Measurements from ENCODE around the gene ID1.

ID1 gene

GRCh38 chr20:31605031-31605901 lies at the start of gene ID1:
TSS of gene ID1 (plus strand) at chr20:31605289. CDS start at chr20:31605388, 99 bp downstream.
- DNase-seq (ENCODE audit: low spot score): peak; percentile 99
- FAIRE-seq: peak; percentile 83

DNA sequence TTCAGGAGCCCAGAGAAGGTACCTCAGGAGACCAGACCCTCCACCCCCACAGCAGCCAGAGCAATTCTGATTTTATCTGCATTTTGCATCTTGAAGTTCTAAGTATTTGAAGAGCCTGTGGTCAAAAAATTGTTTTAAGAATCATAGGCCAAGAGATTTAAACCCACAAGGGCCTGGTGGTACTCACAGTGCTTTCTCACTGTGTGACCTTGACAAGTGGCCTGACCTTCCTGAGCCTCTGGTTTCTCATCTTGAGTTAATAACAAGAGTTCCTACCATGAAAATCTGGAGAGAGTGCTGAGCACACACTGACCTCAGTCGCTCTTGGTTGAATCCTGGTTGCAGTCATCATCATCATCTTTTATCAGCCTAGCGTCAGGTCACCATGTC lies 45.4 kb upstream of the ID1 start:
- peak; percentile 80 for DNase-seq (ENCODE audit: low spot score)
- peak; percentile 72 for FAIRE-seq

DNA sequence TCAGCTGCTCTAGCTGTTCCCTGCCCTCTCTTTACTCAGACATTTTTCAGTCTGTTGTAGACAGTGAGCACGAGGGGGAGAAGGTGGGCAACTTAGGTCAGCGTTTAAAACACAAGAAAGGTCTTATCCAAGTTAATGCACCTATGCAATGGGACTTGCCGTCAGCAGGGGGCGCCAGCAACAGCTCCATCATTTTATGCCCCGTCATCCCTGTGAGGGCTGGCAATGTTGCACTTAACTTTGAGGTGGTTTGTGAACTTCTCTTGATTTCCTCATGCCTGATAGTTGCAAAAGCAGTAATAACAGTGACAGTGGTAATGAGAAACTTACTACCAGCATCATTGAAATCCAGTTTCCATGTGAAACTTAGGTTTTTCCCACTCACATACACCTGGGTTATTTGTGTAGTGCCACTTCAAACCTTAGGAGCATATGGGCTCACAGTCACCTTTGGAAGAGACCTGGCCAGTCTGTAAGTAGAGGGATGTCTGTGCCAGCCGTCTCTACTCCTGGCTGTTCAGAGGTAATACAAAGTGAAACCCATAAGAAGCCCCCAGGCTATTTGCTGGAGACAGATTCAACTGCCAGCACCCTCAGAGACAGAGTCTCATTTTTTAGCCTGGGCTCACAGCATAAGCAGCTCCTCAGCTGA lies 44.9 kb upstream of the ID1 start:
- DNase-seq (ENCODE audit: low spot score): no peak

GRCh38 chr20:31560746-31561598 lies 44.1 kb upstream of the ID1 start:
- DNase-seq (ENCODE audit: low spot score): peak; percentile 99
- FAIRE-seq: peak; percentile 97

More for the DNA sequence above, 44.9 kb upstream of the ID1 start:
- FAIRE-seq: no peak

DNA sequence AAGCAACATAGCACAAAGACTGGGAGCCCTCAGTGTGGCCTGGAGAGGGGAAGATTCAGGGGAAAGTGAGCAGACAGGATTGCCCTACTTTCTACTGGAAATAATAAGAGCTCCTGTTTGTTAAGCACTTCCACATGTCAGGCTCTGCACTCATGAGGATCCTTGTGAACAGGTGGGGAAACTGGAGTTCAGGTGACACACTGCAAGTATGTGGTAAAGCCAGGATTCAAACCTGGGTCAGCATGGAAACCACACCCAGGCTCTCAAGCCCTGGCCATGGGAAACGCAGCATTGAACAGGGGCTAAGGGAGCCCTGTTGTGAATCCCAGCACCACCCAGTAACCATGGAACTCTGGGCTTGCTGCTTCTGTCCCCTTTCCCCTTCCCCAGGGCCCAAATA lies 42.8 kb upstream of the ID1 start:
- DNase-seq (ENCODE audit: low spot score) (no peak), FAIRE-seq (no peak)

DNA sequence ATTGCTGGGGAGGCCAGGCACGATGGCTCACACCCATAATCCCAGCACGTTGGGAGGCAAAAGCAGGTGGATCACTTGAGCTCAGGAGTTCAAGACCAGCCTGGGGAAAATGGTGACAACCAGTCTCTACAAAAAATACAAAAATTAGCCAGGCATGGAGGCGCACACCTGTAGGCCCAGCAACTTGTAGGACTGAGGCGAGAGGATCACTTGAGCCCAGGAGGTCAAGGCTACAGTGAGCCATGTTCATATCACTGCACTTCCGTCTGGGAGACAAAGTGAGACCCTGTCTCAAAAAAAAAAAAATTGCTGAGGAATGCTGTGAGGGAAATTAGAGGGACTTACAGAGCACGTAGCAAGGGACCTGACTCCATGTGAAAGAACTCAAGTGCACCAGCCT lies 40.8 kb upstream of the ID1 start:
- no peak for DNase-seq (ENCODE audit: low spot score)
- FAIRE-seq: no peak

GRCh38 chr20:31565699-31566318 lies 39.3 kb upstream of the ID1 start:
- FAIRE-seq (no peak), DNase-seq (ENCODE audit: low spot score) (no peak)

DNA sequence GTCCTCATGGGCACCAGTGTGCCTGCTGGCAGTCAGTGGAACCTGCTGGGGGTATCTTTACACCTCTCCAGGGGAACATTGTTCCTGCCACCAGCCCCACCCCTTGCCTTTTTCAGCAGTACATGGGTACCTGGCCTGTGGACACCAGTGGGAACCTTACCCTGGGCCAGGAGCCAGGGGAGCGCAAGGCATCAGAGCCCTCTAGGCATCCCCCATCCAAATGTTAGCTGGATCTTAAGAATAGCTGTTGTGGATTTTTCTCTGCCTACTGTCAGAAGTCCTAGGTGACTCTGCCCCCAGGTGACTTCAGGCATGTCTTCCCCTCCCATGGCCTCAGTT lies 38.8 kb upstream of the ID1 start:
- DNase-seq (ENCODE audit: low spot score): no peak
- no peak for FAIRE-seq

DNA sequence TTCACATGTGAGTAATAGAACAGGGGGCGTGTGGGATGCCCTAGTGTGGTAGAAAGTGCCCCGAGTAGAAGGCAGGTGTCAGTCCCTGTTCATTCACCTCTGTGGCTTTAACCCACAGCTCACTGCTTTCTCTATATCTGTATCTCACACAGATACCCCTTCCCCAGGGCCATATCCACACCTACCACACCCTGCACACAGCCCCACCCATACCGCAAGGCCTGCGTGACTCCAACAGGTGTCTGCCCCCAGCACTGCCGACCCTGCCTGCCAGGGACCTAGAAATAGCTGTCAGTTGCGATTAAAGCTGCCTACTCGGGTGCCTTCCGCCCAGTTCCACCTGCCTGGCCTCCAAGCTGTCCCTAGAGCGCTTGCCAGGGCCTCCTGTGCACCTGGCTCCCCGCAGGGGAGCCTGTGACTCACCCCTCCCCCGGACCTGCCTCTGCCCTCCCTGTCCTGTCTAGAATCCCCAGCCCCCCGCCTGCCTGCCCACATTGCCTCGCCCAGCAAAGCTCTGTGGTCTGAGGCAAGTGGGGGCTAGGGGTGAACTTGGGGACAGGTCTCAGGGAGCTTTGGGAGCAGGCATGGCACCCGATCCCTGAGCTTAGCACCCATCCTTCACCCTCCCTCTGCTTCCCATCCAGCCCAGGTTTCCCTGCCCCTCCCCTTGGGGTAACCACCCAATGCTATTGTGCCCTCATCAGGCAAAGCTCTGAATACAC lies 38.3 kb upstream of the ID1 start:
- DNase-seq (ENCODE audit: low spot score): peak; percentile 45
- no peak for FAIRE-seq

DNA sequence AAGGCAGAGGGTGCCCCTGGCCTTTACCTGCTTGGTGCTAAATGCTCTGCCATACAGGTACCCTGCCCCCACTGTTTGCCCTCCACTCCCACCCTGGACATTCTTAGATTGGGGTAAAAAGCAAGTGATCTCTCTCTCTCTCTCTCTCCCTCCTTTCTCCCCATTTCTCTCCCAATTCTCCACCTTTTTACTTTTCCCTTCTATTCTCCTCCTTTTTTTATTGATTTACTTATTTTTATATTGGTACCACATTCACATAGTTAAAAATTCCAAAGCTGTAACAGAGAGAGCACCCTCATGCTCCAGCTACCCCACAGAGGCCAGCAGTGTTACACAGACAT lies 37.7 kb upstream of the ID1 start:
- DNase-seq (ENCODE audit: low spot score): no peak
- no peak for FAIRE-seq

GRCh38 chr20:31568041-31568731 lies 36.9 kb upstream of the ID1 start:
- FAIRE-seq (no peak), DNase-seq (ENCODE audit: low spot score) (no peak)

- FAIRE-seq: no peak
Observed at GRCh38 chr20:31568773-31569162, 36.3 kb upstream of the ID1 start.

GRCh38 chr20:31569163-31570020 lies 35.7 kb upstream of the ID1 start:
- DNase-seq (ENCODE audit: low spot score) (peak; percentile 52), FAIRE-seq (no peak)

More at GRCh38 chr20:31568773-31569162, 36.3 kb upstream of the ID1 start:
- no peak for DNase-seq (ENCODE audit: low spot score)

GRCh38 chr20:31570021-31570463 lies 35.0 kb upstream of the ID1 start:
- DNase-seq (ENCODE audit: low spot score): no peak
- no peak for FAIRE-seq

DNA sequence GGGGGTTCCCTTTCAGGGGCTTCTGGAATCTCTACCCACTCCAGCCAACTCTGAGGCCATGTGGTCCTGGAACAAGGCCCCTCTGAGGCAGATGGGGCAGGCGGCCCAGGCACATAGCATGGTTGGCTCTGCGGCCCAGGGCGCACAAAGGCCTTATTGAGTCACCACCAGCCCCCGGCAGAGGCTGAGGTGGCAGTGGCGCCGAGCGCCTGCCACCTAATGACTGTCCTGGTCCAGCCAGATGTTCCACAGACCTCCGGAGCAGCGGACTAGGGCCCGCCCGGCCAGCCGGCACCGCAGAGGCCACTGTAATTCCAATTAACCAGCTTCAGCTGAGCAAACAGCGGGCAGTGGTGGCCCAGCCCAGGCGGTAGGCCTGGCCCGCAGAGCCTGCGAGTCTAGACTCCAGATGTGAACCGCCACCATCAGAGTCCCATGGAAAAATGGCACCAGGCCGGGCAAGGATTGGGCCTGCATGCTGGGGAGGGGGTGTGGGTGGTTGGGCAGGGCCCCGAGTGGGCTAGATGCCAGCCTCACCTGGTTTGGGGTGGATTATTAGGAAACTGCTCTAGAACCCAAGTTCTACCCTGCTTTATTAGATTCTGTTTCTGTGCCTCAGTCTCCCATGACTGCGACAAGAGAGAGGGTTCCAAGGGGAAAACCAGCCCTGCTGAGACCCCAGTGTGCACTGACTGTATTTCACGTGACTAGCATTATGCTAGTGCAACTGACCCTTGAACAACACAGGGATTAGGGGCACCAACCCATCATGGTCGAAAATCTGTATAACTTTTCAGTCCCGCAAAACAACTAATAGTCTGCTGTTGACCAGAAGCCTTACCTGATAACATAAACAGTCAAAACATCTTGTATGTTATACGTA lies 34.1 kb upstream of the ID1 start:
- DNase-seq (ENCODE audit: low spot score): no peak
- no peak for FAIRE-seq

GRCh38 chr20:31572042-31572700 lies 32.9 kb upstream of the ID1 start:
- DNase-seq (ENCODE audit: low spot score) (no peak), FAIRE-seq (no peak)

DNA sequence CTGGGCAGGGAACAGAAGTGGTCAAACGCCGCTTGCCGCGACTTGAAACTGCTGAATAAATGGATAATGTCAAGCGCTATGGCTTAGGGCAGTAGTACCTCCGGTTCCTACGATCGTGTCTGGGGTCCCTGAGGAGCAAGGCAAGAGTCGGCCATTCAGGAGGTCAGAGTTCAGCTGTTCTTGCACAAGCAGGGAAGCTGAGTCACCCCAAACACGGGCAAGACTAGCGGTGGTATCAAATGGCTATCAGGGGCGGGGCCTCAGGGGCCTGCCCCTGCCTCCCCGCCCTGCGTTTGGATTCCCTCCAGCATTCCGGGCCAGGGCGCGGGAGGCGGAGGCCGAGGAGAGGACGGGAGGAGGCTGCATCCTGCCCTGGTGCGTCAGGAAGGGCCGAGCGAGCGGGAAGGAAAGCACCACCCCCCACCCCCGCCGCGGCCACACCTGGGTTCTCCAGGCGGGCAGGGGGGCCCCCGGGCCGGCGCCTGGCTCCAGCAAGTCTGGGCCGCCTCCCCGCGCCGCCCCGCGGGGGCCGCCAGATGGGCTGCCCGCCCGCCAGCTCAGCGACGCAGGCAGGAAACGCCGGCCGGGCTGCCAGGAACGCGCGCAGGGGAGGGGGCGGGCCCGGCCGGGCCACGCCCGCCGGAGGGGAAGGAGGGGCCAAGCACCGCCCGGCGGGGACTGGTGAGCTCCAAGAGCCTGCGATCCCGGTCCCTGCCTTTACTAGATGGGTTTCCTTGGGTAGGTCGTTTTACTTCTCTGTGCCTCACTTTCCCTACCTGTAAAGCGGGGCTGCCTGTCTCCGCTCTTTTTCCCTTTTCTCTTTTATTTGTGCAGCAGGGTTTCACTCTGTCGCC lies 32.2 kb upstream of the ID1 start:
- DNase-seq (ENCODE audit: low spot score) (peak; percentile 99), FAIRE-seq (peak; percentile 84)

Data from RCC 7860 (cell line).